Lower lobe of right lung (tissue), 2 donors: ENCODE data around the gene DCTN2. TPM values are rescaled to one million over a fixed set of nuclear protein-coding genes. Genes with fewer than 3 reads are reported as not detected.
"Not testable (repeated sequence)": the region's sequence is repeated elsewhere in the genome, so short reads cannot be mapped to it uniquely, and the experiment has no call there.

Source experiments
- ATAC-seq, 2 donors: fragments of 200-7000 bp; cut with Tn5 transposase; one replicate each; pipeline ENCODE4 v1.9.1; 2020 to 2022; ENCODE audit warnings: mild to moderate bottlenecking in 2 of 2, moderate library complexity in 2 of 2
- DNase-seq: peaks from one replicate; pipeline ENCODE4 v3.0.0-alpha.2; 2020
- H3K27ac ChIP-seq: fragments of 200-600 bp; one replicate; pipeline ENCODE4 v1.8.0; 2022
- H3K27me3 ChIP-seq: fragments of 200-600 bp; one replicate; pipeline ENCODE4 v1.8.0; 2022; ENCODE audit warnings: low read depth
- H3K36me3 ChIP-seq: fragments of 200-600 bp; one replicate; pipeline ENCODE4 v1.8.0; 2022; ENCODE audit warnings: mild to moderate bottlenecking
- H3K4me1 ChIP-seq: fragments of 200-600 bp; one replicate; pipeline ENCODE4 v1.8.0; 2022
- H3K4me3 ChIP-seq: fragments of 200-600 bp; one replicate; pipeline ENCODE4 v1.8.0; 2022; ENCODE audit warnings: mild to moderate bottlenecking
- H3K9me3 ChIP-seq: fragments of 200-600 bp; one replicate; pipeline ENCODE4 v1.8.0; 2022
- CTCF ChIP-seq: fragments of 200-600 bp; IDR thresholded peaks from one replicate; pipeline ENCODE4 v1.8.0; 2022; ENCODE audit warnings: antibody characterized with exemption, mild to moderate bottlenecking
- intact Hi-C: fragments of 100-400 bp; cut with DNase I; formaldehyde crosslinking; loops from one replicate; pipeline ENCODE4 v1.11.0; 2022
- total RNA-seq: library from RNA; stranded (reverse); fragmentation: NEBNext Ultra II Directional; extraction: Animal tissue kit (Norgen Biotek cat#: 25700); gene quantifications from one replicate; pipeline ENCODE4 v1.2.1, GENCODE V29; 2021
- donor health status: DM: no; HTN: yes; CAD: no; lungs with severe emphysema.

DCTN2 gene
- total RNA-seq, 1 donor from 2014 or later = 88.3 TPM

GRCh38 chr12:57500213-57500612 lies 46.8 kb downstream of the DCTN2 start:
- no peak for DNase-seq
- H3K9me3 ChIP-seq = no peaks in the 10 kb centered on the region
- no peaks in the 10 kb centered on the region for H3K27me3 ChIP-seq
- H3K36me3 ChIP-seq = peaks cover 90% of the 10 kb centered on the region
- TF ChIP-seq CTCF = no peak
- no peaks in the 10 kb centered on the region for H3K4me1 ChIP-seq
- ATAC-seq = peak in 1 of 2 donors; percentile 18
- no peak overlapping the region for H3K27ac ChIP-seq
- H3K4me3 ChIP-seq = no peak overlapping the region
- intact Hi-C loops = no loop called here

GRCh38 chr12:57498571-57498970 lies 48.4 kb downstream of the DCTN2 start:
- ATAC-seq (no peak), DNase-seq (no peak)
- Histone ChIP-seq H3K4me1 (no peaks in the 10 kb centered on the region), H3K36me3 (peaks cover 82% of the 10 kb centered on the region), H3K27me3 (no peaks in the 10 kb centered on the region), H3K9me3 (no peaks in the 10 kb centered on the region), H3K27ac (no peak overlapping the region), H3K4me3 (no peak overlapping the region)
- intact Hi-C loops = no loop called here
- no peak for TF ChIP-seq CTCF

- peaks cover 78% of the 10 kb centered on the region for H3K36me3 ChIP-seq
- no peak overlapping the region for H3K27ac ChIP-seq
- ATAC-seq (peak in 1 of 2 donors; percentile 30), DNase-seq (no peak)
- H3K4me3 ChIP-seq = no peak overlapping the region
- no peaks in the 10 kb centered on the region for H3K4me1 ChIP-seq
- TF ChIP-seq CTCF = no peak
- H3K9me3 ChIP-seq = no peaks in the 10 kb centered on the region
- intact Hi-C loops = no loop called here
- H3K27me3 ChIP-seq = no peaks in the 10 kb centered on the region
Measured at GRCh38 chr12:57498132-57498502, 48.9 kb downstream of the DCTN2 start.

GRCh38 chr12:57497223-57498131 lies 49.5 kb downstream of the DCTN2 start:
- ATAC-seq = no peak
- Histone ChIP-seq H3K27ac (no peak overlapping the region), H3K36me3 (peaks cover 77% of the 10 kb centered on the region), H3K9me3 (no peaks in the 10 kb centered on the region), H3K4me3 (no peak overlapping the region), H3K27me3 (no peaks in the 10 kb centered on the region), H3K4me1 (no peaks in the 10 kb centered on the region)
- TF ChIP-seq CTCF = no peak
- intact Hi-C loops = no loop called here
- no peak for DNase-seq

- no peaks in the 10 kb centered on the region for H3K4me1 ChIP-seq
- DNase-seq (no peak), ATAC-seq (no peak)
- H3K27me3 ChIP-seq = no peaks in the 10 kb centered on the region
- no peak overlapping the region for H3K27ac ChIP-seq
- no peak for TF ChIP-seq CTCF
- no peaks in the 10 kb centered on the region for H3K9me3 ChIP-seq
- no peak overlapping the region for H3K4me3 ChIP-seq
- H3K36me3 ChIP-seq = peaks cover 77% of the 10 kb centered on the region
- intact Hi-C loops = no loop called here
Measured at GRCh38 chr12:57496822-57497221, 50.2 kb downstream of the DCTN2 start.

GRCh38 chr12:57495051-57495701 lies 51.8 kb downstream of the DCTN2 start:
- intact Hi-C loops, H3K27ac ChIP-seq, H3K4me3 ChIP-seq, H3K4me1 ChIP-seq, H3K27me3 ChIP-seq, ATAC-seq, DNase-seq, H3K9me3 ChIP-seq: not testable (repeated sequence)
- H3K36me3 ChIP-seq = peaks cover 77% of the 10 kb centered on the region
